ENCODE results near the gene RAB3IP. TPM values are rescaled to one million over a fixed set of nuclear protein-coding genes. Genes with fewer than 3 reads are reported as not detected.

RAB3IP gene
- total RNA-seq, 1 donor from 2014 or later: 28.5 TPM

DNA sequence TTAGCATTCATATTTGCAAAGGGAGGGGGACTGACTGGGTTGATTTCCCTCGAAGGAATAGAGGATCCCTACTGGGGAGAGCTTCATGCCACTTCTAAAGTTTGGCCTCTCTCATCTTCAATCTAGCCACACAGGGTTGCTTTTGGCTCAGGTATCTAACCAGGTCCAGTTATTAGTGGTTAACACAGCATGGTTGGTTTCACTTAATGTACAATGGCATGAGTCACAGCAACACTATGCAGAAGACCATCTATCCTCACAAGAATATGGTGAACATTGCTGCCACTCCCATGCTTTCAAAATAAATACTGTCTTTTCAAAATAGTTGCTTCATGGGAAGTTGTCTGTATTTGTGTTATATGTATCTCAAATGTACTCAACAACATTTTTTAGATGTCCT lies 6.6 kb upstream of the RAB3IP start:
- TF ChIP-seq, protein P1, sequence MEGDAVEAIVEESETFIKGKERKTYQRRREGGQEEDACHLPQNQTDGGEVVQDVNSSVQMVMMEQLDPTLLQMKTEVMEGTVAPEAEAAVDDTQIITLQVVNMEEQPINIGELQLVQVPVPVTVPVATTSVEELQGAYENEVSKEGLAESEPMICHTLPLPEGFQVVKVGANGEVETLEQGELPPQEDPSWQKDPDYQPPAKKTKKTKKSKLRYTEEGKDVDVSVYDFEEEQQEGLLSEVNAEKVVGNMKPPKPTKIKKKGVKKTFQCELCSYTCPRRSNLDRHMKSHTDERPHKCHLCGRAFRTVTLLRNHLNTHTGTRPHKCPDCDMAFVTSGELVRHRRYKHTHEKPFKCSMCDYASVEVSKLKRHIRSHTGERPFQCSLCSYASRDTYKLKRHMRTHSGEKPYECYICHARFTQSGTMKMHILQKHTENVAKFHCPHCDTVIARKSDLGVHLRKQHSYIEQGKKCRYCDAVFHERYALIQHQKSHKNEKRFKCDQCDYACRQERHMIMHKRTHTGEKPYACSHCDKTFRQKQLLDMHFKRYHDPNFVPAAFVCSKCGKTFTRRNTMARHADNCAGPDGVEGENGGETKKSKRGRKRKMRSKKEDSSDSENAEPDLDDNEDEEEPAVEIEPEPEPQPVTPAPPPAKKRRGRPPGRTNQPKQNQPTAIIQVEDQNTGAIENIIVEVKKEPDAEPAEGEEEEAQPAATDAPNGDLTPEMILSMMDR (IDR thresholded peaks at IDR 0.05; ENCODE audit: unreplicated experiment): no peak
- no peaks in the 10 kb centered on the region for H3K36me3 Mint-ChIP-seq
- DNase-seq (ENCODE audit: low spot score in 2 of 2, unreplicated experiment in 2 of 2): no peak
- H3K27ac Mint-ChIP-seq: no peak overlapping the region
- H3K9me3 Mint-ChIP-seq: no peaks in the 10 kb centered on the region
- H3K4me1 Mint-ChIP-seq: peaks cover 2% of the 10 kb centered on the region
- no peak overlapping the region for H3K4me3 Mint-ChIP-seq
- H3K27me3 Mint-ChIP-seq (ENCODE audit: low read depth): peaks cover 4% of the 10 kb centered on the region

GRCh38 chr12:69733638-69734037 lies 5.0 kb upstream of the RAB3IP start:
- H3K9me3 Mint-ChIP-seq: no peaks in the 10 kb centered on the region
- H3K27me3 Mint-ChIP-seq (ENCODE audit: low read depth): peaks cover 7% of the 10 kb centered on the region
- H3K36me3 Mint-ChIP-seq: no peaks in the 10 kb centered on the region
- H3K27ac Mint-ChIP-seq: no peak overlapping the region
- no peak for DNase-seq (ENCODE audit: low spot score in 2 of 2, unreplicated experiment in 2 of 2)
- H3K4me3 Mint-ChIP-seq: no peak overlapping the region
- TF ChIP-seq, protein P1 (IDR thresholded peaks at IDR 0.05; ENCODE audit: unreplicated experiment): no peak
- peaks cover 2% of the 10 kb centered on the region for H3K4me1 Mint-ChIP-seq

DNA sequence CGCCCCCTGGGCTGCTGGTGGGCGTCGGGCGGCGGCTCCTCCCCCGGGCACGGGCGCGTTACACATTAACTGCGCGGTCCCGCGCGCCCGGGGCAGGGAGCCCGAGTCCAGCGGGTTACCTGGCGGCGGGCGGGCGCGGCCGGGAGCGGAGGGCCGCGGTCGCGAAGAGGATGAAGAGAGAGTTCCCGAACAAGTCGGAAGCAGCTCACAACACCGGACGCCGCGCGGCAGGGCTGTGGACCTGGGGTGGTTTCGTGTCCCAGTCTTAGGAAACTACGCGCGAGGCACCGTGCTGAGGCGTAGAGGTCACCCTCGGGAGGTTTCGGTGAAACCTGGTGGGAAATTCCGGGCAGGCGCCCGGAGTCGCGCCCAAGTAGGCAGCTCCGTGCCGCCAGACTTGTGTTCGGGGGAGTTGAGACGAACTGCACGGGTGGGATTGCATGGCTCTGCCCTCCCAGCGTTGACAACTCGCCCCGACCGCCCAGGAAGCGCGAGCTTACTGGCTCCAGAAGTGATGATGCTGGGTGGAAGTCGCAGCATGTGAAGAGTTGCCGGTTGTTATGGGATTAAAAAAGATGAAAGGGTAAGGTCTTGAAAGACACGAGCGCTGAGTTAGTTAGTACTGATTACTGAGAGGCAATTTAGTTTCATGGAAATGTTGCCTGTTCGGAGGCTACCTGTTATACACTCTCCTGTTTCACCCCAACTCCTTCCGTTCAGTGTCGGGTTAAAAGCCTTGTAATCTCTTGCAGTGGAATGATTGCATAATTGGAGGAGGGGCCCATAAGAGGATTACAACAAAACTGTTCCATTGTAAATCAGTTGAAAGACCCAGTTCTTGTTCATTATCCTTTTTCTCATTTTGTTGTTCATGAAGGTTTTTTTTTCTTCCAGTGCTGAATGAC lies 879 bp downstream of the RAB3IP start:
- peak overlapping the region; percentile 96 for H3K27ac Mint-ChIP-seq
- H3K4me1 Mint-ChIP-seq: peaks cover 18% of the 10 kb centered on the region
- H3K4me3 Mint-ChIP-seq: peak overlapping the region; percentile 76
- H3K27me3 Mint-ChIP-seq (ENCODE audit: low read depth): peaks cover 33% of the 10 kb centered on the region
- no peaks in the 10 kb centered on the region for H3K9me3 Mint-ChIP-seq
- TF ChIP-seq, protein P1 (IDR thresholded peaks at IDR 0.05; ENCODE audit: unreplicated experiment): no peak
- peak; percentile 42 to 67 for DNase-seq (ENCODE audit: low spot score in 2 of 2, unreplicated experiment in 2 of 2)
- no peaks in the 10 kb centered on the region for H3K36me3 Mint-ChIP-seq

DNA sequence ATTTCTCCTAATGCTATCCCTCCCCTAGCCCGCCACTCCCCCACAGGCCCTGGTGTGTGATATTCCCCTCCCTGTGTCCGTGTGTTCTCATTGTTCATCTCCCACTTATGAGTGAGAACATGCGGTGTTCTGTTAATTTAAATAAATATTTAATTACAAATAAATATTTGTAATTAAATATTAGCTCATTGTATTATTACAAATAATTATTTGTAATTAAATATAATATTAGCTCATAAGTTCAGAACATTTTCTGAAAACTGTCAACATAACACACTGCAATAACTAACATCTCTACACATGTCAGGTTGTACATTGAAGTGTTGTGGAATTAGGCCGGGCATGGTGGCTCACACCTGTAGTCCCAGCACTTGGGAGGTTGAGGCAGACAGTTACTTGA lies 5.4 kb downstream of the RAB3IP start:
- Mint-ChIP-seq H3K4me3 (no peak overlapping the region), H3K27me3 (ENCODE audit: low read depth) (peaks cover 26% of the 10 kb centered on the region), H3K36me3 (no peaks in the 10 kb centered on the region), H3K9me3 (no peaks in the 10 kb centered on the region), H3K4me1 (peaks cover 25% of the 10 kb centered on the region), H3K27ac (no peak overlapping the region)
- TF ChIP-seq, protein P1 (IDR thresholded peaks at IDR 0.05; ENCODE audit: unreplicated experiment): no peak
- no peak for DNase-seq (ENCODE audit: low spot score in 2 of 2, unreplicated experiment in 2 of 2)

GRCh38 chr12:69751476-69751875 lies 12.8 kb downstream of the RAB3IP start:
- Mint-ChIP-seq H3K9me3 (peaks cover 5% of the 10 kb centered on the region), H3K27ac (no peak overlapping the region), H3K4me1 (no peaks in the 10 kb centered on the region), H3K4me3 (no peak overlapping the region), H3K27me3 (ENCODE audit: low read depth) (no peaks in the 10 kb centered on the region), H3K36me3 (peaks cover 12% of the 10 kb centered on the region)
- no peak for DNase-seq (ENCODE audit: low spot score in 2 of 2, unreplicated experiment in 2 of 2)
- TF ChIP-seq, protein P1 (IDR thresholded peaks at IDR 0.05; ENCODE audit: unreplicated experiment): no peak

Data from mesothelial cell of epicardium (in vitro differentiated cells).